Esophagus muscularis mucosa (tissue), 4 donors: Measurements from ENCODE around the gene LAMA5. TPM values are rescaled to one million over a fixed set of nuclear protein-coding genes. Genes with fewer than 3 reads are reported as not detected.
"Not testable (repeated sequence)": the region's sequence is repeated elsewhere in the genome, so short reads cannot be mapped to it uniquely, and the experiment has no call there.

Experiments used
- DNase-seq: peaks from one replicate; pipeline ENCODE4 v3.0.0-alpha.2; 2017; ENCODE audit errors: extremely low spot score
- H3K27ac ChIP-seq, 4 donors: fragments of 200-600 bp; sonication (generic); replicated peaks in 1 of 4; 1 replicate in 3 of 4; 2 replicates in 1 of 4; pipeline ENCODE4 v1.5.1; 2016 to 2019; ENCODE audit warnings: mild to moderate bottlenecking in 1 of 4
- H3K27me3 ChIP-seq, 4 donors: fragments of 200-600 bp; sonication (generic); one replicate each; pipeline versions ENCODE4 v1.5.1 to v1.6.0; 2016 to 2019
- H3K36me3 ChIP-seq, 4 donors: fragments of 200-600 bp; sonication (generic); one replicate each; pipeline ENCODE4 v1.5.1; 2016 to 2019
- H3K4me1 ChIP-seq, 4 donors: fragments of 200-600 bp; sonication (generic); one replicate each; pipeline ENCODE4 v1.5.1; 2016 to 2019
- H3K4me3 ChIP-seq, 4 donors: fragments of 200-600 bp; sonication (generic); 1 replicate in 2 of 4; 2 replicates in 2 of 4; pipeline ENCODE4 v1.5.1; 2016 to 2019; ENCODE audit warnings: mild to moderate bottlenecking in 4 of 4, moderate library complexity in 1 of 4
- H3K9me3 ChIP-seq, 4 donors: fragments of 200-600 bp; sonication (generic); 1 replicate in 3 of 4; 2 replicates in 1 of 4; pipeline ENCODE4 v1.5.1; 2016 to 2019
- EP300 ChIP-seq: sonication (generic); formaldehyde crosslinking; IDR thresholded peaks from one replicate; pipeline ENCODE4 v1.6.1; 2017; ENCODE audit warnings: antibody characterized with exemption
- POLR2A ChIP-seq: fragments of 450-650 bp; IDR thresholded peaks from one replicate; pipeline ENCODE4 v1.6.1; 2017; ENCODE audit warnings: antibody characterized with exemption, moderate library complexity, mild to moderate bottlenecking, low read depth
- POLR2AphosphoS5 ChIP-seq, 2 donors: sonication (generic); formaldehyde crosslinking; IDR thresholded peaks; one replicate each; pipeline ENCODE4 v1.6.1; 2017; ENCODE audit warnings: antibody characterized with exemption in 2 of 2
- WGBS: methylation state at CpG from one replicate; pipeline ENCODE4 v1.1.5; 2018; 5-methylcytosine and 5-hydroxymethylcytosine counted together
- intact Hi-C: fragments of 100-400 bp; cut with DNase I; formaldehyde crosslinking; loops from one replicate; pipeline ENCODE4 v1.15.1; 2023
- total RNA-seq, 4 donors: library from RNA; depleted of rRNA; stranded (reverse); fragments of >200 nt; gene quantifications; one replicate each; pipeline versions ENCODE4 v1.1.0 to v1.2.1, GENCODE V29; 2016
- TF ChIP-seq, protein P1 (sequence below), 3 experiments: fragments of 200-600 bp in 2 of 3; fragments of 450-650 bp in 1 of 3; sonication (generic) in 2 of 3; IDR thresholded peaks; one replicate each; pipeline ENCODE4 v1.5.1; 2017 to 2019; ENCODE audit warnings: antibody characterized with exemption in 3 of 3, mild to moderate bottlenecking in 2 of 3, moderate library complexity in 1 of 3

LAMA5 gene
- total RNA-seq, 4 donors from 2014 or later, result 70.1 to 257 (median 150) TPM

DNA sequence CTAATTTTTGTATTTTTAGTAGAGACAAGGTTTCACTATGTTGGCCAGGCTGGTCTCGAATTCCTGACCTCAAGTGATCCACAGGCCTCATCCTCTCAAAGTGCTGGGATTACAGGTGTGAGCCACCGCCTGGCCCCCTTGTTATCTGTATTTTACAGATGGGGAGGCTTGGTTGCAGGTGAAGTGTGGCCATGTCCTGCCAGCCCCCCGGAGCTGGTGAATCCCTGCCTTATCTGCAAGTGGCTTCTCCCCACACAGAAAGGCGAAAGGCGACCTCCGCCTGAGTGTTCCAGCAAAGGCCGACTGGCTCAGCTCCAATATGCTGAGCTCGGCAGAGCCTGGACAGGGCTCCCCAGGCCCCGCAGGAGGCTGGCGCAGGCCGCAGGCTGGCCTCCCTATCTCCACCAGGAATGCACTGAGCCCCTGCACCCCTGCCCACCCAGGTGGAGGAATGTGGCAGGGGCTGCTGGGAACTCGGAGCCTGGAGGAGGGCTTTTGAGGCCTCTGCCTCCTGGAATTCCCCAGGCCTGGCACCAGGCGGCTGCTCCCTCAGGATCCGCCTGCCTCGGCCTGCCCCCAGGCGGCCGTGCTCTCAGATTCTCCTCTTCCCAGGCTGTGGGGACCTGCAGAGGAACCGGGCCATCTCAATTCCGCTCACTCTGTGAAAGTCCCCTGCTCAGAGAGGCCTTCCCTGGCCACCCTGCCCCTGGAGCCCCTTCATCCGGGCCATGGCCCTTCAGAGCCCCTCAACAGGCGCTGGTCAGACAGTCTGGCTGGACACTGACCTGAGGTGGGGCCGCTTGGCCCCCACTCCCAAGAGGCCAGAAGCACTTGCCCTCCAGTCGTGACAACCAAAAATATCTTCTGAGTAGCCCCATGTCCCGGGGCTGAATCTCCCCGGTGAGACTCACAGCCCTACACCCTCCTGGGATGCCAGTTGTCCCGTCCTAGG, 9.3 kb upstream of the LAMA5 start:
- peak; percentile 47 to 53 for TF ChIP-seq POLR2AphosphoS5 (IDR thresholded peaks at IDR 0.05)
- TF ChIP-seq, protein P1, sequence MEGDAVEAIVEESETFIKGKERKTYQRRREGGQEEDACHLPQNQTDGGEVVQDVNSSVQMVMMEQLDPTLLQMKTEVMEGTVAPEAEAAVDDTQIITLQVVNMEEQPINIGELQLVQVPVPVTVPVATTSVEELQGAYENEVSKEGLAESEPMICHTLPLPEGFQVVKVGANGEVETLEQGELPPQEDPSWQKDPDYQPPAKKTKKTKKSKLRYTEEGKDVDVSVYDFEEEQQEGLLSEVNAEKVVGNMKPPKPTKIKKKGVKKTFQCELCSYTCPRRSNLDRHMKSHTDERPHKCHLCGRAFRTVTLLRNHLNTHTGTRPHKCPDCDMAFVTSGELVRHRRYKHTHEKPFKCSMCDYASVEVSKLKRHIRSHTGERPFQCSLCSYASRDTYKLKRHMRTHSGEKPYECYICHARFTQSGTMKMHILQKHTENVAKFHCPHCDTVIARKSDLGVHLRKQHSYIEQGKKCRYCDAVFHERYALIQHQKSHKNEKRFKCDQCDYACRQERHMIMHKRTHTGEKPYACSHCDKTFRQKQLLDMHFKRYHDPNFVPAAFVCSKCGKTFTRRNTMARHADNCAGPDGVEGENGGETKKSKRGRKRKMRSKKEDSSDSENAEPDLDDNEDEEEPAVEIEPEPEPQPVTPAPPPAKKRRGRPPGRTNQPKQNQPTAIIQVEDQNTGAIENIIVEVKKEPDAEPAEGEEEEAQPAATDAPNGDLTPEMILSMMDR (IDR thresholded peaks at IDR 0.05), result peak; percentile 59 to 75 (median 70)
- no peak for TF ChIP-seq EP300
- WGBS, result 59% methylated on average over 5 of the region's 26 CpGs
- H3K27me3 ChIP-seq, result no peaks in the 10 kb centered on the region
- H3K4me1 ChIP-seq, result peaks cover 52 to 82% (median 79%) of the 10 kb centered on the region in 4 donors
- no peaks in the 10 kb centered on the region for H3K9me3 ChIP-seq
- no peak for DNase-seq
- intact Hi-C loops, result loop anchor here (1.0 to 5.0 kb wide), 2 partner anchors 24 to 34 kb away; no protein-coding TSS in a partner anchor
- H3K4me3 ChIP-seq, result peak overlapping the region in 2 of 4 donors; percentile 10 to 19
- H3K36me3 ChIP-seq, result no peaks in the 10 kb centered on the region
- H3K27ac ChIP-seq, result peak overlapping the region; percentile 74 to 97 (median 81)

DNA sequence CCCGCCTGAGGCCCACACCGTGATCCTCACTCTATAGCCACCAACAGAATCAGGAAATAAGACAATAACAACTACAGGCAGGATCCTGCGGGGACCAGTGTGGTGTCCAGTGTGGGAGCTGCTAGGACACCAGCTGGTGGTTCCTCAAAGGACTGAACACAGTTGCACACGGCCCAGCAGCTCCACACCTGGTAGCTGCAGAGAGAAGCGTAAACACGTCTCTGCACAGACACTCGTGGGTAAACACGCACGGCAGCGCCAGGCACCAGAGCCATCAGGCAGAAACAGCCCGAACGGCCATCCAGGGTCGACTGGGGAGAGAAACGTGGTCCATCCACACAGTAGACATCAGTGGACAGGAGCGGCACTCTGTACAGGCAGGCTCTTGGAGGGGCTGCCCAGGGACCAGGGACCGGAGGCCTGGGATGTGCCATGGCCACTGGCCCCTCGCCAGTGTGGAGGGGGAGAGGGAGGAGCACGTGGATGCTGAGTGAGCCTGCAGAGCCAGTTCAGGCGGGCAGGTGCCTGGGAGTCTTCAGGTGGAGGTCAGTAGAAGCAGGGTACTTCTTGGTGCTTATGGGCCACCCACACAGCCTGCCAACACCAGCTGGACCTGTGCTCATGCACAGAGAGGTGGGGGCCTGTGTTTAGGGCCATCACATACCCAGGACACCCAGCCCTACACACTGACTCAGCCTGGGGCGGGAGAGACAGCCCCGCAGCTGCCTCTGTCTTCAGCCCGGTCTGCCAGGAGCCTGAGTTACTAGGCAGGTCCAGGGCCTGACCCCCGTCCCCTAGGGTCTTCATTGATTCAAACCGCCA, 7.4 kb upstream of the LAMA5 start:
- H3K4me1 ChIP-seq, result peaks cover 61 to 87% (median 85%) of the 10 kb centered on the region in 4 donors
- TF ChIP-seq POLR2A (no peak), POLR2AphosphoS5 (IDR thresholded peaks at IDR 0.05) (peak in 1 of 2 donors; percentile 37)
- H3K27me3 ChIP-seq, result no peaks in the 10 kb centered on the region
- peak overlapping the region; percentile 74 to 97 (median 81) for H3K27ac ChIP-seq
- no peak overlapping the region for H3K4me3 ChIP-seq
- H3K9me3 ChIP-seq, result no peaks in the 10 kb centered on the region
- intact Hi-C loops, result loop anchor here (5.0 kb wide), 1 partner anchor 32 kb away; no protein-coding TSS in a partner anchor
- H3K36me3 ChIP-seq, result no peaks in the 10 kb centered on the region
- DNase-seq, result no peak
- 50% methylated on average over 13 of the region's 24 CpGs for WGBS

DNA sequence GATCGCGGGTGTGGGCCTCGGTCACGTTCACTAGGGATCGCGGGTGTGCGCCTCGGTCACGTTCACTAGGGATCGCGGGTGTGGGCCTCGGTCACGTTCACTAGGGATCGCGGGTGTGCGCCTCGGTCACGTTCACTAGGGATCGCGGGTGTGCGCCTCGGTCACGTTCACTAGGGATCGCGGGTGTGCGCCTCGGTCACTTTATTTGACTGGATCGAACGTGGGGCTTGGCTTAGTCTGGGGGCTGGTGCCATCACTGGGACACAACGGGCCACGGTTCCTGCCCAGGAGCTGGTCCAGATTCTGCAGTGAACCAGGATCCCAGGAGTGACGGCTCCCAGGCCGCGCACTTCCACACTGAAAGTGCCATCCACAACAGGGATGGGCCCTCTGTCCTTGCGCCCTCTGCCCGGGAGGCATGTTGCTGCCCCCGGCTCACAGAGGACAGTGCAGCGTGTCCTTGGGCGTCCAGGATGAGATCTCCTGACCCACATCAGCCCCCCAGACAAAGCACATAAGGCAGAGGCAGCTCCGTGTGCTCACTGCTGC, 6.6 kb upstream of the LAMA5 start:
- H3K27me3 ChIP-seq, DNase-seq, intact Hi-C loops, H3K36me3 ChIP-seq, H3K9me3 ChIP-seq, H3K4me3 ChIP-seq: not testable (repeated sequence)
- Histone ChIP-seq H3K27ac (peak overlapping the region; percentile 74 to 97 (median 81)), H3K4me1 (peaks cover 69 to 94% (median 93%) of the 10 kb centered on the region in 4 donors)
- 88% methylated on average over 15 of the region's 40 CpGs for WGBS

DNA sequence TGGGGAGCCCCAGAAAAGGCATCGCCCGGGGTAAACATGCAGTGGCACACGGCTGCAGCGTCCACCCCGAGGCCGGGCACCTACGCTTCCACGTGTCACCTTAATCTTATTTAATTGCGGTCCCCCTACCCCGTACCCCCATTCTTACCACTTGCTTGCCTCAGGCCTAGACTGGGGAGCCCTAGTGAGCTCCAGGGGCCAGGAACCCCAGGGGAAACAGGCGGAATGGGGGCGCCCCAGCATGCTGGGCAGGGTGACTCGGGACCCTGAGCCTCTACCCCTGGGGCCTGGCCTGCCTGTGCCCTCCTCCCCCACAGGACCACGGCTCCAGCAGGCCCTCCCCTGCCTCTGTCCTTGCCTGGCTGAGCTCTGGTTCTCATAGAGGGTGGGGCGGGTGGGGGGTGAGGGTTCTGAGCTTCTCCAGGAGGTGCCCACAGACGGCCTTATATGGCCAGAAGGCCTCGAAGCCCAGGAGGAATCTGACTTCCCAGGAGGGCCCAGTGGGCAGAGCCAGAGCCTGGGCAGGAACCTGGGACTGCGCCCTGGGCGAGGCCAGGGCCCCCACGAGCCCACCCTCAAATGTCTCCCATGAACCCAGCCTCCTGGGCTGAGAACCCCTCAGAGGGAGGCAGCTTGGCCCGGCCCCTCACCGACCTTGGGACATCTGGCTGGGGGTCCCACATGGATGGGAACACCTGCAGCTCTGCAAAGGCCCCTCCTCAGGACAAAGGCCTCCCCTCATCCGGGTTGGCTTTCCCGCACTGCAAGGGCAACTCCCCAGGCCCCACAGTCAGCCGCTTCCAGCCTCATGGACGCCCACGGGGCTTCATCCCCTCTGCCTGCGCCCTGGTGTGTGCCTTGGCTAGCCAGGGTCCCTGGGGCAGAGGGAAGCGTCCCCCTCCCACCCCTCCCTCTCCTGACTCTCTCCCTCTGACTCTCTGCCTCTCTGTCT, 5.2 kb upstream of the LAMA5 start:
- TF ChIP-seq POLR2AphosphoS5 (IDR thresholded peaks at IDR 0.05) (peak; percentile 54 to 83), EP300 (no peak)
- Histone ChIP-seq H3K36me3 (no peaks in the 10 kb centered on the region), H3K9me3 (no peaks in the 10 kb centered on the region), H3K4me3 (peak overlapping the region in 2 of 4 donors; percentile 15 to 25), H3K27me3 (no peaks in the 10 kb centered on the region), H3K27ac (peak overlapping the region; percentile 93 to 97 (median 94)), H3K4me1 (peaks cover 69 to 94% (median 93%) of the 10 kb centered on the region in 4 donors)
- WGBS, result 62% methylated on average over 24 of the region's 29 CpGs
- intact Hi-C loops, result no loop called here
- no peak for DNase-seq

DNA sequence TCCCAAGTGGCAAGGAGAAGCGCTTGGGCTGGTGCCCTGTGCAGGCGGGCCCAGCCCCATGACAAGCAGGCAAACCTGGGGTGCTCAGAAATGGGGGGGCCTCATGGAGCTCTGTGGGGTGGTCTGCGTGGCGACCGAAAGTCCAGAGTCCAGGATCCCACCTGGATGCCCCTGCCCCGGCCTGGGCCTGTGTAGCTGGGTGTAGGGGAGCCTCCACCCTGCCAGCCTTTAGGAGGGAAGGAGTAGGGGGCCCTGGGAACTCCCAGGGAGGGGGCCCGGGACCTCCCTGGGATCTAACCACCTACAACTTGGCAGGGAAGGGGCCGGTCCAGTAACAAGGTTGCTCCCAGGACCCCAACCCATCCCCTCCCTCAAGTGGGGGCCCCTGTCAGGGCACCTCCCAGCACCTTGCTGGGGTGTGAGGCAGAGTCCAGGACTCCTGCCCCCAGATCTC, 4.5 kb upstream of the LAMA5 start:
- Histone ChIP-seq H3K9me3 (no peaks in the 10 kb centered on the region), H3K4me1 (peaks cover 63 to 92% (median 90%) of the 10 kb centered on the region in 4 donors), H3K4me3 (peak overlapping the region in 1 of 4 donors; percentile 25), H3K27me3 (no peaks in the 10 kb centered on the region), H3K27ac (peak overlapping the region; percentile 93 to 97 (median 94)), H3K36me3 (no peaks in the 10 kb centered on the region)
- no peak for DNase-seq
- TF ChIP-seq POLR2AphosphoS5 (IDR thresholded peaks at IDR 0.05) (no peak), POLR2A (no peak), EP300 (no peak)
- TF ChIP-seq, protein P1 (IDR thresholded peaks at IDR 0.05), result no peak
- WGBS, result 88% methylated on average over 4 of the region's 8 CpGs
- intact Hi-C loops, result no loop called here
